Peyer's patch (tissue), 4 donors: ENCODE measurements around the gene POP4.

Source experiments
- CTCF ChIP-seq, 6 experiments: fragments of 450-650 bp in 4 of 6; fragments of 200-600 bp in 2 of 6; sonication (generic) in 1 of 6; IDR thresholded peaks; one replicate each; pipeline ENCODE4 v1.5.1; 2017 to 2019; ENCODE audit warnings: antibody characterized with exemption in 6 of 6, mild to moderate bottlenecking in 3 of 6, moderate library complexity in 1 of 6
- POLR2A ChIP-seq, 2 donors: fragments of 450-650 bp; IDR thresholded peaks; one replicate each; pipeline ENCODE4 v1.5.1; 2017; ENCODE audit warnings: antibody characterized with exemption in 2 of 2, mild to moderate bottlenecking in 2 of 2, moderate library complexity in 2 of 2

GRCh38 chr19:29559743-29560142 is 46.3 kb upstream of the POP4 start:
- TF ChIP-seq POLR2A (IDR thresholded peaks at IDR 0.05) (no peak), CTCF (IDR thresholded peaks at IDR 0.05) (no peak)
